IPS-18c (cell line): ENCODE measurements around the gene SCRT2.
"Not testable (repeated sequence)": the region's sequence is repeated elsewhere in the genome, so short reads cannot be mapped to it uniquely, and the experiment has no call there.

ENCODE experiments used
- H3K4me3 ChIP-seq: 2 replicates; pipeline ENCODE4 v1.7.0; 2013; ENCODE audit warnings: low read depth, mild to moderate bottlenecking, low read length, moderate library complexity; ENCODE audit not compliant: insufficient read depth
- H3K9me3 ChIP-seq: one replicate; pipeline ENCODE4 v1.6.1; 2013; ENCODE audit warnings: mild to moderate bottlenecking, low read length, moderate library complexity; ENCODE audit not compliant: control insufficient read depth, insufficient read depth

Gene SCRT2

GRCh38 chr20:706366-706885, 30.8 kb upstream of the SCRT2 start:
- Histone ChIP-seq H3K4me3 (no peak overlapping the region; the same call in 1 of the 2 replicates), H3K9me3 (peaks cover 5% of the 10 kb centered on the region)

DNA sequence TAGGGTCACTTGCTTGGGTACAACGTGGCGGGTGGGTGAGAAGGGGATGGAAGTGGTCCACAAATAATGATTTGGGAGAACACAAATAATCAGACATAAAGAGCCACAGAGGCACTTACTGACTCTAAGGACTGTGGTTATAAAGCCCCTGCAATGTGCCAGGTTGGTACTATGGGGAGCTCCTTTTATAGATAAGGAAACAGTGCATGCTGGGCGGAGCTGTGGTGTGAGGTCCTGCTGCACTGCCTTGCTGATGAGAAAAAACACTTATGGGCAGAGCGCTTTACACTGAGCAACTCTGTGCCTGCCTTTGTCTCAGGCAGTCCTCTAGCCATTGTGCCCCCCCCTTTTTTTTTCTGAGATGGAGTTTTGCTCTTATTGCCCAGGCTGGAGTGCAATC, 29.1 kb upstream of the SCRT2 start:
- H3K9me3 ChIP-seq = peaks cover 5% of the 10 kb centered on the region

GRCh38 chr20:703426-703825, 27.8 kb upstream of the SCRT2 start:
- H3K4me3 ChIP-seq = no peak overlapping the region
- H3K9me3 ChIP-seq = no peaks in the 10 kb centered on the region

More for the DNA sequence above, 29.1 kb upstream of the SCRT2 start:
- H3K4me3 ChIP-seq = no peak overlapping the region

GRCh38 chr20:703006-703405, 27.4 kb upstream of the SCRT2 start:
- no peak overlapping the region for H3K4me3 ChIP-seq
- H3K9me3 ChIP-seq = no peaks in the 10 kb centered on the region

GRCh38 chr20:701401-702129, 26.0 kb upstream of the SCRT2 start:
- no peak overlapping the region for H3K4me3 ChIP-seq
- H3K9me3 ChIP-seq = no peaks in the 10 kb centered on the region

DNA sequence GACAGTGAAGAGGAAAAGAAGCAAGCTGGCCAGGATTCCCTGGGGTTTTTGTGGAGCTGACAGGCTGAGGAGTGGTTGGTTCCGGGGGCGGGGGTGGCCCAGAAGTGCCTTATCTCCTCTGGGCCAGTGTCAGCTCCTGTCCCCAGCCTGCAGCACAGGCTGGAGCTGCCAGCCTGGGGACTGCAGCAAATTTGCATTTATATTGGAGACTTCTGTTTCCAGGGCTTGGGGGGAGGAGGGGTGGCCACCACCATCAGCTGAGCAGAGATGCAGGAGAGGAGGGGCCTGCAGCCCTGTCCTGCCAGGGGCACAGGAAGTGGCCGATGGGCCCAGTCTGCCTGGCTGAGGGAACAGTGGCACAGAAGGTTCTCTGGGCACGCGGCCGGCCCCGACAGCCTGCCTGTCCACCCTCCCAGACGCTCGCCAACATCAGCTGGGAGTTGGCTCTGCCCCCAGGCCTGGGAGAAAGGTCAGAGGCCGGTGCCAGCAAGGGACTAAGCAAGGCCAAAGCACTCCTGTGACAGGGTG, 24.3 kb upstream of the SCRT2 start:
- peak overlapping the region; percentile 28; the same call in 1 of the 2 replicates for H3K4me3 ChIP-seq
- H3K9me3 ChIP-seq = no peaks in the 10 kb centered on the region

- Histone ChIP-seq H3K9me3 (no peaks in the 10 kb centered on the region), H3K4me3 (peak overlapping the region; percentile 28; the same call in 1 of the 2 replicates)
Measured at GRCh38 chr20:699342-699741, 23.7 kb upstream of the SCRT2 start.

DNA sequence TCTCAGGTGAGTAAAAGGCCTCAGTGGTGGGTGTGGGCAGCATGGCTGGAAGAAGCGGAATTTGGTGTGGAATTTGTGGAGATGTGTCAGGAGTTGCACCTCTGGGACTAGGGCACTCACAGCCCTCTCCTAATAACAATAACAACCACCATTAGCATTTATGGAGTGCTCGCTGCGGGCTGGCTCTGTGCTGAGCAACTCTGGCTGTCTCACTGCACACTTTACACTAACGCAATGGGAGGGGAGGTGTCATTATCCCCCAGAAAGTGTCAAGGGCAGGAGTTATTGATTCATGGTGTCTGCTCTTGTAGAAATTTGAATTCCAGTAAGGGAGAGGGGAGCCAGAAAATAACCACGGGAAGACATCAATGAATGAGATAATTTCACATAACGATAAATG, 22.7 kb upstream of the SCRT2 start:
- no peaks in the 10 kb centered on the region for H3K9me3 ChIP-seq
- H3K4me3 ChIP-seq = no peak overlapping the region

DNA sequence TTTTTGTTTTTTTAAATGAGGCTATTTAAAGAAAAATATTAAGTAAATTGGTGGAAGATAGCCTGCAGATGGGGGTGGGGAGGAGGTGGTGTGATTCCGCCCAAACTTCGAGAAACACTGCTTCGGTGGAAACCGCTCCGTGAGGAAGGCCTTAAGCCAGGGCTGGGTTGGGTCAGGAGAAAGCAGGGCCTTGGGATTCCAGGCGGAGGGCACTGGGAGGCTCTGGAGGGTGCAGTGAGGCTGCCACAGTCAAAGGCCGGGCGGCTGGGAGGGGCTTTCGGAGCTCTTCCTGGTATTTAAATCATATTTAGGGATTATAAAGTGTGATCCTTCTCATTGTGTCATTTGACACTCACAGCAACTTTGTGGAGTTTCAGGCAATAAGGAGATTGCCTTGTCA, 22.2 kb upstream of the SCRT2 start:
- Histone ChIP-seq H3K4me3 (no peak overlapping the region), H3K9me3 (no peaks in the 10 kb centered on the region)

DNA sequence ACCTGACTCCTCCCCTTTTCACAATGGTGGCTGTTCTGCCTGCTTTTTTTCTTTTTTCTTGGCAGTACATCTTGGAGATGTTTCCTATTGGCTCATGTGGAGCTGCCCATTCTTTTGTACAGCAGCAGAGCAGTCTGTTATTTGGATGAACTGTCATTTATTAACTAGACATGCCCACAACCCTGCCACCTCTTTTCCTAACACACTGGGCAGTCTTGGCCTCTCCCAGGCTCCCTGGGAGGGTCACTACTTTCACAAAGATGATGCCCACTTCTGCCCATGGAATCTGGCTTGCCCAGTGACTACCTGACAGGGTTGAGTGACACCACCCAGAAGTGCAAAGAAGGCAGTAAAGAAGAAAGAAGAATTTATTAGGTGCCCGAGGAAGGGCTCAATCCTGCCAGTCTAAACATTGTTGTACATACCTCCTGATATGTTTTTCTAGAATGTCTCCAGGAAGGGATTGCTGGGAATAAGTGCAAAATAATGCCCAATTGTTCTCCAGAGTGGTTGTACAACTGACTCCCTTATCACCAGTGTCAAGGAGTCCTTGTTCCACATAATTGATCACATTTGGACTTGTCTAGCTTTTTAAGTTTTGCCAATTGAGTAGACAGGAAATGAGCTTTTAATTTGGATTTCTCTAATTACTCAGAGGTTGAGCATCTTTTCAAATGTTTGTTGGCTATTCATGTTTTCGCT, 19.7 kb upstream of the SCRT2 start:
- H3K9me3 ChIP-seq = no peaks in the 10 kb centered on the region
- no peak overlapping the region for H3K4me3 ChIP-seq

DNA sequence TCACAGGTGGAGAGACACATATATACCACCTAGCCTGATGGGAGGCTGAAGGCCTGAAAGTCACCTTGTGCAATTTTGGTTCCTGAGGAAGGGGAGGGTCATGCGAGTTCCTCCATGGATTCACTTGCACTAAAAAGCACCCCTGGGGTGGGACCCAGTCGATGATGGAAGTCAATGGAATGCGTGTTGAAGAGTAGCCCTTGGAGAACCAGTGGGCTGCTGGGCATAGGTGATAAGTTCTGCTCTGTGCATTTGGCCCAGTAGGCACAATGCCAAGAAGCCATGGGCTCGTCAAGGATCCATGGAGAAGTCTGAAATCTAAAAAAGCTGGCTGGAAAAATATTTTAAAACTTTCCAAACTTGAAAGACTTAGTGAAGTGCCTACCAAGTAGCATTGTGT, 18.9 kb upstream of the SCRT2 start:
- Histone ChIP-seq H3K9me3 (no peaks in the 10 kb centered on the region), H3K4me3 (no peak overlapping the region)

DNA sequence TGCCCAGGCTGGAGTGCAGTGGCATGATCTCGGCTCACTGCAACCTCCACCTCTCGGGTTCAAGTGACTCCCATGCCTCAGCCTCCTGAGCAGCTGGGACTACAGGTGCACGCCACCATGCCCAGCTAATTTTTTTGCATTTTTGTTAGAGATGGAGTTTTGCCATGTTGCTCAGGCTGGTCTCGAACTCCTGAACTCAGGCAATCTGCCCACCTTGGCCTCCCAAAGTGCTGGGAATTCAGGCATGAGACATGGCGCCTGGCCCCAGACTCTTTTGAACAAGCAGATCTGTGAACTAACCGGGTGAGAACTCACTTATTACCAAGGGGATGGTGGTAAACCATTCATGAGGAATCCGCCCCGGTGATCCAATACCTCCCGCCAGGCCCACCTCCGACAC, 18.2 kb upstream of the SCRT2 start:
- not testable (repeated sequence) for H3K4me3 ChIP-seq, H3K9me3 ChIP-seq

GRCh38 chr20:692044-692443, 16.4 kb upstream of the SCRT2 start:
- no peaks in the 10 kb centered on the region for H3K9me3 ChIP-seq
- H3K4me3 ChIP-seq = no peak overlapping the region

DNA sequence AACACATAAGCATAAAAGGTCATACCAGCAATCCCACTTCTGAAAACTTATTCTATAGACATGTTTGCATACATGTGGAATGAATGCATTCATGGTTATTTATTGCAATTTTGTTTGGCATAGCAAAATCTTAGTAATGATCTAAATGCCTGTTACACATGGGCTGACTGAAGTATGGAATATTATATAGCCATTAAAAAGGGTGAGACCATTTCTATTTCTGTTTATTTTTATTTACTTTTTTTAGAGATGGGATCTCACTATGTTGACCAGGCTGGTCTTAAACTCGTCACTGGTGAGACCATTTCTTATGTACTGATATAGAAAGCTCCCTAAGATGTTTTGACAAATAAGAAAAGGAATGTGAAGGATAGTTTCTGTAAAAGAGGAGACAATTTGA, 14.3 kb upstream of the SCRT2 start:
- no peak overlapping the region for H3K4me3 ChIP-seq
- H3K9me3 ChIP-seq = no peaks in the 10 kb centered on the region

GRCh38 chr20:689348-689747, 13.7 kb upstream of the SCRT2 start:
- Histone ChIP-seq H3K4me3 (no peak overlapping the region), H3K9me3 (no peaks in the 10 kb centered on the region)

DNA sequence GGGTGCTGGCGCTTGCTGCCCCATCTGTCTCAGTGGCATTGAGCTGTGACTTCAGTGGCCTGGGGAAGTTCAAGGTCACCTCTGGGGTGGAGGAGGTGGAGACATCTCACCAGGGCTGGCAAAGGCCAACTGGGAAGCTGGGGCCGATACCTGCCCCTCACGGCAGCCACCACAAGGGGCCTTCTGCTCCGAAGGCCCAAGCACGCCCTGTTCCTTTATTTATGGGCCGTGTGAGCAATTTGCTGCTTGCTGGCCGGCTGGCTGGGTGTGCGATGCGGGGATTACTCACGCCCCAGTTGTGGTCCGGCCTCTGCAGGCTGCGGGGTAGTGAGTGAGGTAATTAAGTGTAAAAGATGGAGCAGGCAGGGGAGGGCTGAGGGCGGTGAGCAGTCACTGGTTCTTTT, 13.2 kb upstream of the SCRT2 start:
- Histone ChIP-seq H3K4me3 (no peak overlapping the region), H3K9me3 (no peaks in the 10 kb centered on the region)

DNA sequence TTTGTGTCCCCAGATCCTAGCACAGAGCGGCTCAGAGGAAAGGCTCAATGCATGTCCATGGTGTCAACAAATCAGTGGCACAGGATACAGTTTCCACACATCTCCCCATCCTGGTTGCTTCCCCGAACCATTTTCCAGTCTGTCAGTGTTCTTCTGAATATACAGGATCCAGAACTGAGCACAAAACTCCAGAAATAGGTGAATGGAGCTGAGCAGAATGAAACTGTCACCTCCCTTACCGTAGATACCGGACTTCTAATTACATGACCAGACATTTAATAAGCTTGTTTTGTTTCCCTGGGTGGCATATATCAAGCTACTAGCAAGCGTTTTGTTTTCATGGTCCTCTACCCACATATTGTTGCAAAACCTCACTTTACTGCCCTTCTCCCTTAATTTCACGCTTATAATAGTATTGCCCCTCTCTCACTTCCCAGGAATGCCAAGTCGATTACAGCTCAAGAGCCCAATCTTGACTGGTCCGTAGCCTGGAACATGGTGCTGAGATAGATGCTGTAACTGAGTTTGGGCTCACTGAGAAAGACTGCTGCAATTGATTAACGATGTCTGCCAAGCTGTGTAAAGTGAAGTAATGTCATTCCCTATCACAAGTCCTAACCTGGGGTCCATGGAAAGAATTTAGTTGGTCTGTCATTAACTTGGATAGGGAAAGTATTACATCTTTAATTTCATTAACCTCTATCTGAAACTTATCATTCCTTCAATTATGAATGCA, 12.0 kb upstream of the SCRT2 start:
- Histone ChIP-seq H3K9me3 (no peaks in the 10 kb centered on the region), H3K4me3 (no peak overlapping the region)
